B cell (primary cell): ENCODE results near the gene UNC5A. TPM values are rescaled to one million over a fixed set of nuclear protein-coding genes. Genes with fewer than 3 reads are reported as not detected.

Experiments used
- ATAC-seq: fragments of 200-7000 bp; cut with Tn5 transposase; one replicate; pipeline ENCODE4 v1.10.0; 2021; ENCODE audit warnings: low read depth, mild to moderate bottlenecking, moderate number of reproducible peaks, moderate library complexity
- CTCF ChIA-PET: fragments of 350-600 bp; sonication (Branson Sonifier 250); formaldehyde crosslinking; loops from one replicate; lab custom pipeline; 2021; ENCODE audit warnings: antibody characterized with exemption, inconsistent platforms; lab: Charles Lee
- POLR2A ChIA-PET: fragments of 350-600 bp; sonication (Branson Sonifier 250); formaldehyde crosslinking; loops from one replicate; lab custom pipeline; 2021; ENCODE audit warnings: antibody characterized with exemption; lab: Charles Lee
- DNase-seq: peaks from one replicate; pipeline ENCODE4 v3.0.0; 2013
- H2AFZ ChIP-seq: 2 replicates; pipeline ENCODE4 v1.6.1; 2012; ENCODE audit warnings: mild to moderate bottlenecking, low read depth, low read length; ENCODE audit not compliant: insufficient read depth, poor library complexity, severe bottlenecking
- H3K27ac ChIP-seq, 2 donors: 1 replicate in 1 of 2; 2 replicates in 1 of 2; pipeline ENCODE4 v1.5.1; 2012 to 2013; ENCODE audit warnings: low read length in 2 of 2, mild to moderate bottlenecking in 2 of 2, moderate library complexity in 1 of 2
- H3K27me3 ChIP-seq, 4 experiments: fragments of 200-600 bp in 1 of 4; sonication (generic) in 1 of 4; replicated peaks in 1 of 4; 1 replicate in 2 of 4; 2 replicates in 2 of 4; pipeline versions ENCODE4 v1.6.1 to v1.7.0; 2013 to 2016; ENCODE audit warnings: low read length in 3 of 4, mild to moderate bottlenecking in 2 of 4, mixed read lengths in 1 of 4, moderate library complexity in 1 of 4; ENCODE audit not compliant: insufficient read depth in 4 of 4, control insufficient read depth in 3 of 4; ENCODE audit errors: control extremely low read depth in 1 of 4
- H3K36me3 ChIP-seq, 2 experiments: replicated peaks in 1 of 2; 1 replicate in 1 of 2; 2 replicates in 1 of 2; pipeline versions ENCODE4 v1.6.1 to v1.7.1; 2013; ENCODE audit warnings: low read length in 1 of 2; ENCODE audit not compliant: insufficient read depth in 2 of 2, control insufficient read depth in 1 of 2; ENCODE audit errors: control extremely low read depth in 1 of 2, extremely low read depth in 1 of 2
- H3K4me1 ChIP-seq, 2 donors: fragments of 200-600 bp in 1 of 2; sonication (generic) in 1 of 2; 1 replicate in 1 of 2; 2 replicates in 1 of 2; pipeline versions ENCODE4 v1.5.1 to v1.6.1; 2013 to 2017; ENCODE audit warnings: low read length in 2 of 2; ENCODE audit not compliant: control insufficient read depth in 2 of 2, insufficient read depth in 2 of 2
- H3K4me2 ChIP-seq: replicated peaks from 2 replicates; pipeline ENCODE3; 2012; ENCODE audit warnings: mild to moderate bottlenecking, low read depth, low read length; ENCODE audit not compliant: poor library complexity, severe bottlenecking
- H3K4me3 ChIP-seq, 5 experiments: fragments of 200-600 bp in 1 of 5; sonication (generic) in 1 of 5; 1 replicate in 3 of 5; 2 replicates in 2 of 5; pipeline versions ENCODE4 v1.5.1 to v1.7.0; 2011 to 2016; ENCODE audit warnings: low read length in 4 of 5, mild to moderate bottlenecking in 4 of 5, low read depth in 2 of 5, control low read depth in 1 of 5, moderate library complexity in 1 of 5; ENCODE audit not compliant: insufficient read depth in 1 of 5; ENCODE audit errors: control extremely low read depth in 1 of 5, extremely low read depth in 1 of 5
- H3K79me2 ChIP-seq: fragments of 200-600 bp; sonication (generic); one replicate; pipeline ENCODE4 v1.6.0; 2016; ENCODE audit warnings: low read length; ENCODE audit not compliant: control insufficient read depth, insufficient read depth
- H3K9ac ChIP-seq: fragments of 200-600 bp; sonication (generic); 2 replicates; pipeline ENCODE4 v1.6.1; 2017; ENCODE audit warnings: mild to moderate bottlenecking, low read length, moderate library complexity
- H3K9me3 ChIP-seq, 3 donors: one replicate each; pipeline versions ENCODE4 v1.6.1 to v1.7.1; 2013; ENCODE audit warnings: low read length in 2 of 3; ENCODE audit not compliant: control insufficient read depth in 2 of 3, insufficient read depth in 1 of 3; ENCODE audit errors: control extremely low read depth in 1 of 3
- H4K20me1 ChIP-seq: 2 replicates; pipeline ENCODE4 v1.6.0; 2012; ENCODE audit warnings: mild to moderate bottlenecking, low read length; ENCODE audit not compliant: insufficient read depth, control insufficient read depth, poor library complexity, severe bottlenecking
- H3K27ac Mint-ChIP-seq: one replicate; pipeline ENCODE4 v1.8.0; 2021; ENCODE audit warnings: mixed read lengths
- H3K27me3 Mint-ChIP-seq: one replicate; pipeline ENCODE4 v1.8.0; 2021; ENCODE audit warnings: mixed read lengths
- H3K4me1 Mint-ChIP-seq: one replicate; pipeline ENCODE4 v1.8.0; 2021; ENCODE audit warnings: mixed read lengths
- H3K4me3 Mint-ChIP-seq: one replicate; pipeline ENCODE4 v1.8.0; 2021; ENCODE audit warnings: mixed read lengths
- H3K9me3 Mint-ChIP-seq: one replicate; pipeline ENCODE4 v1.8.0; 2022; ENCODE audit warnings: mixed read lengths; ENCODE audit not compliant: insufficient read depth
- EZH2 ChIP-seq: IDR thresholded peaks from 2 replicates; pipeline ENCODE4 v1.6.1; 2012; ENCODE audit warnings: borderline replicate concordance, low read depth, mild to moderate bottlenecking, moderate library complexity, low read length; ENCODE audit not compliant: insufficient read depth, poor library complexity, severe bottlenecking
- WGBS: methylation state at CpG from one replicate; pipeline ENCODE4 v1.1.5; 2013; ENCODE audit warnings: missing lambda C conversion rate; ENCODE audit not compliant: insufficient coverage; 5-methylcytosine and 5-hydroxymethylcytosine counted together
- intact Hi-C: fragments of 100-400 bp; cut with micrococcal nuclease; formaldehyde crosslinking; loops from one replicate; pipeline ENCODE4 v1.10.0; 2022
- polyA plus RNA-seq: library from polyadenylated mRNA; depleted of rRNA; stranded (reverse); fragments of >200 nt; gene quantifications from 2 replicates; pipeline ENCODE4 v1.2.3, GENCODE V29; 2012
- total RNA-seq, 2 donors: library from RNA; stranded (reverse); fragments of 120-200 nt in 1 of 2; gene quantifications; 1 replicate in 1 of 2; 2 replicates in 1 of 2; pipeline versions ENCODE4 v1.2.3 to v1.2.4, GENCODE V29; 2013 to 2022
- TF ChIP-seq, protein P1 (sequence below): fragments of 200-600 bp; IDR thresholded peaks from one replicate; pipeline ENCODE4 v1.8.0; 2022; ENCODE audit warnings: antibody characterized with exemption, mild to moderate bottlenecking

UNC5A gene
- total and polyA plus RNA-seq, 2 donors (not counting 1 experiment from before 2014, with no cell fraction given), result not detected

DNA sequence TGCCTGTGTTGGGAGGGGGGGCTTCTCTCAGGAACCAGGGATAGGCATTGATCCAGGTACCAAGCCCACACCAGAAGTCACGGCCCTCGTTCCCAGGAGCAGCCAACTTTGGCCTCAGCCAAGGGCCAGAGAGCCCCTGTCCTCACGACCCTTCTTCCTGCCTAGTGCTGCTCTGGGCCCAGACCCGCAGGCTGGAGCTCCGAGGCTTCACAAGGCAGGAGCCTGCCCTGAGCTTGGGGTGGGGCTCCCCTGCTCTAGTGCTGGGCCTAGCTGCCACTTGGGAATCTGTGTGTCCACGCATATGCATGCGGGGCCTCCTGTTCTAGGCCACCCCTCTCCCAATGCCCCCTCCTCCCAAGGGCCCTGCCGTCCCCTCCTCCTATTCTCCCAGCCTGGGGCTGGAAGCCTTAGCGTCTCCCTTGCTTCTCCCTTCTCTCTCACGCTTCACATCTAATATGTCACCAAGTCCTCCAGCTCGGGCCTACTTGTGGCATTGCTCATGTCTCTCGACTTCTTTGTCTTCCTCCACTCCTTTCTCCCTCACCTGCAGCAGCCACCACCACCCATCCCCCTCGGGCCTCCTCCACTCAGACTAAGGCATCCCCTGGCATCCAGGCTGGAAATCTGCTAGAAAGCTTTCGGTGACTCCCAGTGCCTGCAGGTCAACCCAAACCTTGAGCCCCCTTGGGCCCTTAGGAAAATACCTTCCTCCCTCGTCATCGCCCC lies 3.4 kb downstream of the UNC5A start:
- CTCF ChIA-PET, result no interaction called here
- peaks cover 0 to 83% (median 28%) of the 10 kb centered on the region in 4 experiments for H3K27me3 ChIP-seq

DNA sequence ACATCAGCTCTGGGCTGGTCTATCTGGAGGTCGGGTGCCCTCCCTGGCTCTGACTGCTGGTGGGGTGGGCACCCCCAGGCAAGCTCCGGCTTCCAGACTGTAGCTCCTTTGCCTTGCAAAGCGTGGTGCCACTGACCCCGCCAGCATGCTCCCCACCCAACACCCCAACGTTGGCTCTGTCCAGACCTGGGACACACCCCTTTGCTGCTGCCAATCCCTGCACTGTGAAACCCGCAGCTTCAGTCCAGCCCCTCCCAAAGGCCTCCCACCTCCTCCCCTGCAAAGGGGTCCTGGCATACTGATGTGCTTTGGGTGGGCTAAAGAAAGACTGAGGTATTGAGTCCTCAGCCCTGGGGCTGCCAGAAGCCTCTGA lies 3.9 kb downstream of the UNC5A start:
- peaks cover 22 to 27% of the 10 kb centered on the region in 2 donors for H3K4me1 ChIP-seq
- ATAC-seq (no peak), DNase-seq (no peak)
- peaks cover 0 to 9% (median 0%) of the 10 kb centered on the region in 3 donors for H3K9me3 ChIP-seq
- no peaks in the 10 kb centered on the region for H4K20me1 ChIP-seq
- H3K4me1 Mint-ChIP-seq, result peaks cover 26% of the 10 kb centered on the region
- intact Hi-C loops, result no loop called here
- H3K4me2 ChIP-seq, result no peak overlapping the region
- peaks cover 0 to 83% (median 30%) of the 10 kb centered on the region in 4 experiments for H3K27me3 ChIP-seq
- no peak overlapping the region for H3K27ac ChIP-seq
- WGBS, result 39% methylated on average over 3 of the region's 6 CpGs
- no peaks in the 10 kb centered on the region for H3K36me3 ChIP-seq
- no peak overlapping the region for H3K4me3 ChIP-seq
- no peak for TF ChIP-seq EZH2
- TF ChIP-seq, protein P1, sequence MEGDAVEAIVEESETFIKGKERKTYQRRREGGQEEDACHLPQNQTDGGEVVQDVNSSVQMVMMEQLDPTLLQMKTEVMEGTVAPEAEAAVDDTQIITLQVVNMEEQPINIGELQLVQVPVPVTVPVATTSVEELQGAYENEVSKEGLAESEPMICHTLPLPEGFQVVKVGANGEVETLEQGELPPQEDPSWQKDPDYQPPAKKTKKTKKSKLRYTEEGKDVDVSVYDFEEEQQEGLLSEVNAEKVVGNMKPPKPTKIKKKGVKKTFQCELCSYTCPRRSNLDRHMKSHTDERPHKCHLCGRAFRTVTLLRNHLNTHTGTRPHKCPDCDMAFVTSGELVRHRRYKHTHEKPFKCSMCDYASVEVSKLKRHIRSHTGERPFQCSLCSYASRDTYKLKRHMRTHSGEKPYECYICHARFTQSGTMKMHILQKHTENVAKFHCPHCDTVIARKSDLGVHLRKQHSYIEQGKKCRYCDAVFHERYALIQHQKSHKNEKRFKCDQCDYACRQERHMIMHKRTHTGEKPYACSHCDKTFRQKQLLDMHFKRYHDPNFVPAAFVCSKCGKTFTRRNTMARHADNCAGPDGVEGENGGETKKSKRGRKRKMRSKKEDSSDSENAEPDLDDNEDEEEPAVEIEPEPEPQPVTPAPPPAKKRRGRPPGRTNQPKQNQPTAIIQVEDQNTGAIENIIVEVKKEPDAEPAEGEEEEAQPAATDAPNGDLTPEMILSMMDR, result no peak
- peaks cover 66% of the 10 kb centered on the region for H3K27me3 Mint-ChIP-seq
- H3K4me3 Mint-ChIP-seq, result no peak overlapping the region
- no peak overlapping the region for H2AFZ ChIP-seq
- no peak overlapping the region for H3K27ac Mint-ChIP-seq
- POLR2A ChIA-PET, result no interaction called here
- CTCF ChIA-PET, result no interaction called here
- no peaks in the 10 kb centered on the region for H3K79me2 ChIP-seq
- no peak overlapping the region for H3K9ac ChIP-seq
- H3K9me3 Mint-ChIP-seq, result no peaks in the 10 kb centered on the region

More for the DNA sequence above, 3.4 kb downstream of the UNC5A start:
- Histone ChIP-seq H3K27ac (no peak overlapping the region), H3K36me3 (no peaks in the 10 kb centered on the region), H3K9me3 (peaks cover 0 to 9% (median 0%) of the 10 kb centered on the region in 3 donors), H3K79me2 (no peaks in the 10 kb centered on the region), H4K20me1 (no peaks in the 10 kb centered on the region), H3K4me2 (no peak overlapping the region), H3K4me3 (no peak overlapping the region), H3K4me1 (peaks cover 23 to 28% of the 10 kb centered on the region in 2 donors), H3K9ac (no peak overlapping the region), H2AFZ (no peak overlapping the region)
- Mint-ChIP-seq H3K4me1 (peaks cover 30% of the 10 kb centered on the region), H3K9me3 (no peaks in the 10 kb centered on the region), H3K27me3 (peaks cover 65% of the 10 kb centered on the region), H3K4me3 (no peak overlapping the region), H3K27ac (no peak overlapping the region)
- ATAC-seq (no peak), DNase-seq (no peak)
- POLR2A ChIA-PET, result no interaction called here
- WGBS, result 76% methylated on average over 16 of the region's 16 CpGs
- TF ChIP-seq, protein P1, result no peak
- no peak for TF ChIP-seq EZH2
- intact Hi-C loops, result no loop called here
